GM12878 (cell line): ENCODE measurements around the gene VSIG10L. TPM values are rescaled to one million over a fixed set of nuclear protein-coding genes. Genes with fewer than 3 reads are reported as not detected.

Experiments
- ATAC-seq: fragments of 200-7000 bp; cut with Tn5 transposase; 3 replicates; pipeline ENCODE4 v1.9.1; 2020; ENCODE audit warnings: mild to moderate bottlenecking, moderate library complexity
- BruUV-seq: library from RNA; stranded (reverse); fragments of 400-500 nt; replicated peaks from 2 replicates; lab custom pipeline; 2021; lab: Mats Ljungman, UMichigan
- CTCF ChIA-PET: fragments of 300-600 bp; sonication (Branson Sonifier 250); formaldehyde crosslinking; extraction: SDS; loops from one replicate; lab custom pipeline; 2021; ENCODE audit warnings: inconsistent platforms; lab: Yijun Ruan, JAX
- POLR2A ChIA-PET: fragments of 350-600 bp; formaldehyde crosslinking; extraction: SDS; loops from one replicate; lab custom pipeline; 2021; ENCODE audit warnings: inconsistent platforms; lab: Charles Lee
- RAD21 ChIA-PET: fragments of 300-600 bp; sonication (Branson Sonifier 250); formaldehyde crosslinking; loops from one replicate; lab custom pipeline; 2023; ENCODE audit warnings: antibody characterized with exemption; ENCODE audit not compliant: unreplicated experiment; lab: Charles Lee
- SMC1A ChIA-PET: fragments of 300-600 bp; sonication (Branson Sonifier 250); formaldehyde crosslinking; loops from one replicate; lab custom pipeline; 2023; ENCODE audit not compliant: unreplicated experiment, uncharacterized antibody; lab: Charles Lee
- DNase-seq: peaks from one replicate; pipeline ENCODE4 v3.0.0-alpha.2; 2011; ENCODE audit warnings: low read depth, low spot score
- FAIRE-seq: peaks from 3 replicates; lab custom pipeline; 2011; peaks lifted over from hg19 to GRCh38; lab: Jason Lieb, UNC
- H2AFZ ChIP-seq: 2 replicates; pipeline ENCODE4 v1.6.0; 2011; ENCODE audit warnings: low read depth, low read length, control low read depth; ENCODE audit not compliant: control insufficient read depth
- H3K27ac ChIP-seq: 2 replicates; pipeline ENCODE4 v1.5.1; 2011; ENCODE audit warnings: control low read depth; ENCODE audit not compliant: control insufficient read depth, insufficient read depth
- H3K27me3 ChIP-seq, 2 experiments: replicated peaks in 1 of 2; 2 replicates each; pipeline versions ENCODE4 v1.6.0 to v1.6.1; 2011; ENCODE audit warnings: low read length in 1 of 2; ENCODE audit not compliant: control insufficient read depth in 2 of 2, insufficient read depth in 2 of 2
- H3K36me3 ChIP-seq, 2 experiments: 2 replicates each; pipeline ENCODE4 v1.5.1; 2011; ENCODE audit warnings: low read length in 1 of 2; ENCODE audit not compliant: control insufficient read depth in 2 of 2, insufficient read depth in 2 of 2
- H3K4me1 ChIP-seq: 2 replicates; pipeline ENCODE4 v1.6.1; 2011; ENCODE audit warnings: mild to moderate bottlenecking, low read length, moderate library complexity, mixed read lengths; ENCODE audit not compliant: control insufficient read depth, insufficient read depth
- H3K4me2 ChIP-seq: 2 replicates; pipeline ENCODE4 v1.6.0; 2011; ENCODE audit warnings: control low read depth; ENCODE audit not compliant: control insufficient read depth, insufficient read depth
- H3K4me3 ChIP-seq: fragments of 200-600 bp; sonication (generic); 2 replicates; pipeline ENCODE4 v1.5.1; 2016
- H3K79me2 ChIP-seq: 2 replicates; pipeline ENCODE4 v1.6.0; 2011; ENCODE audit warnings: low read length; ENCODE audit not compliant: control insufficient read depth, insufficient read depth
- H3K9ac ChIP-seq: 2 replicates; pipeline ENCODE4 v1.8.0; 2011; ENCODE audit warnings: low read length, control low read depth, mixed read lengths; ENCODE audit not compliant: control insufficient read depth, insufficient read depth
- H3K9me3 ChIP-seq: replicated peaks from 3 replicates; pipeline ENCODE4 v1.5.1; 2011; ENCODE audit warnings: mild to moderate bottlenecking, low read length; ENCODE audit not compliant: control insufficient read depth, insufficient read depth
- H4K20me1 ChIP-seq: 2 replicates; pipeline ENCODE4 v1.6.0; 2011; ENCODE audit not compliant: control insufficient read depth, insufficient read depth
- CEBPZ ChIP-seq: fragments of 150-350 bp; IDR thresholded peaks from 2 replicates; pipeline ENCODE4 v1.6.1; 2016; ENCODE audit warnings: low read depth, low read length
- EGR1 ChIP-seq, 2 experiments: IDR thresholded peaks; 1 replicate in 1 of 2; 2 replicates in 1 of 2; pipeline ENCODE4 v1.6.1; 2011 to 2012; ENCODE audit warnings: low read depth in 2 of 2, low read length in 2 of 2, borderline replicate concordance in 1 of 2, mild to moderate bottlenecking in 1 of 2, moderate library complexity in 1 of 2
- NFYA ChIP-seq: IDR thresholded peaks from 2 replicates; pipeline ENCODE4 v1.6.1; 2011; ENCODE audit warnings: low read depth, mild to moderate bottlenecking, low read length, improper control_type of control experiment, borderline replicate concordance
- SMAD5 ChIP-seq: IDR thresholded peaks from 2 replicates; pipeline ENCODE4 v1.6.1; 2016; ENCODE audit warnings: antibody characterized with exemption, low read depth
- WGBS: methylation state at CpG from one replicate; pipeline ENCODE4 v1.1.6; 2016; ENCODE audit warnings: low lambda C conversion rate; ENCODE audit not compliant: insufficient replicate concordance, insufficient coverage; ENCODE audit errors: missing lambda C conversion rate; 5-methylcytosine and 5-hydroxymethylcytosine counted together
- in situ Hi-C: fragments of 300-500 bp; cut with MboI; formaldehyde crosslinking; loops from 9 replicates; pipeline ENCODE4 v1.14.3; 2018; ENCODE audit warnings: mixed read lengths
- intact Hi-C: fragments of 100-400 bp; cut with micrococcal nuclease; formaldehyde crosslinking; loops from one replicate; pipeline ENCODE4 v1.14.2; 2022; ENCODE audit not compliant: unreplicated experiment
- polyA plus RNA-seq, 11 experiments: library from polyadenylated mRNA; depleted of rRNA in 4 of 11; unstranded in 6 of 11; stranded (reverse) in 5 of 11; fragments of >200 nt; fragmentation: Nextera tagmentation in 4 of 11; fragmentation: Illumina TruSeq in 1 of 11; extraction: Ambion mirVana in 4 of 11; extraction: Trizol in 1 of 11; gene quantifications; 1 replicate in 1 of 11; 2 replicates in 10 of 11; pipeline versions ENCODE4 v1.2.1 to v1.2.3, GENCODE V29; 2011 to 2016; ENCODE audit warnings: inconsistent platforms in 2 of 11, missing spikeins in 2 of 11, low read depth in 1 of 11
- total RNA-seq, 4 experiments: library from RNA; depleted of rRNA in 3 of 4; stranded (reverse); fragments of >200 nt in 3 of 4; fragmentation: Illumina TruSeq in 1 of 4; extraction: Trizol in 1 of 4; gene quantifications; 2 replicates each; pipeline versions ENCODE4 v1.2.1 to v1.2.3, GENCODE V29; 2013 to 2021

The VSIG10L gene
- total and polyA plus RNA-seq, 10 of the 15 experiments (the other 5 are each of a cell fraction or from before 2014, with no cell fraction given) = 0.09 to 0.93 (median 0.49) TPM

DNA sequence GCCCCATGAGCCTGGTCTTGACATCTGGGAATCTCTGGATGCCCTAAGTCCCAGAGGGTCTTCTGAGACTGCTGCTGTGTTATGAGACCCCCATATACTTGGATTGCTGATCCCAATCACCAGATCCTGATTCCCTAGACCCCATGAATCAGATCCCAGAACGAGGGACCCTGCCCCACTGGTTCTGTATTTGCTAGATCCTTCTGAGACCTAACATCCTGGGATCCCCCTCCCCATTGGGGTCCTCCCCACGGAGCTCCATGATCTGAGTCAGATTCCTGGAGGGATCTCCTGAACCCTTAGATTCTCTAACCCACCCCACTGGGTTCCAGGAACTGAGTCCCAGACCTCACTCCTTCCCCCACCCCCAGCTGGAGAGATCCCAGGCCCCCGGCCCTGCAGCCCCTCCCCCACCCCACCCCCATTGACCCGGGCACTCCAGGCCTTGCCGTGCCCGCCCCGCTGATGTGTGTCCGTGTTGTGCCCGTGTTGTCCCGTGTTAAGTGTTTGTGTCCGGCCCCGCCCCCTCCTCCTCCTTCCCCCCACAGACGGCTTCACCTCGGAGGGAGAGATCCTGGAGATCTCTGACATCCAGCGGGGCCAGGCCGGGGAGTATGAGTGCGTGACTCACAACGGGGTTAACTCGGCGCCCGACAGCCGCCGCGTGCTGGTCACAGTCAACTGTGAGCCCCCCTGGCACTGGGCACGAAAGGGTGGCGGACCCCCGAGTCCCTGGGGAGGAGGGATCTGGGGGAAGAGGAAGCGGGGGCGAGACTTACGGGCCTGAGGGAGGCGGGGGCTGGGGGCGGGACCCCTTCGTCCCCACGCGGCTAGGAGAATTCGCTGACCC is 15.5 kb downstream of the VSIG10L start:
- Histone ChIP-seq H3K9ac (no peak overlapping the region), H3K4me1 (no peaks in the 10 kb centered on the region), H4K20me1 (no peaks in the 10 kb centered on the region), H3K9me3 (no peaks in the 10 kb centered on the region), H3K27ac (no peak overlapping the region), H3K4me3 (no peak overlapping the region), H3K27me3 (no peaks in the 10 kb centered on the region; a peak in 1 of 4 replicates), H2AFZ (no peak overlapping the region), H3K4me2 (no peak overlapping the region), H3K36me3 (no peaks in the 10 kb centered on the region), H3K79me2 (no peaks in the 10 kb centered on the region)
- no TSS peak for BruUV-seq
- FAIRE-seq = no peak
- ChIA-PET RAD21 (no interaction called here), SMC1A (no interaction called here), POLR2A (no interaction called here), CTCF (no interaction called here)
- DNase-seq = no peak
- in situ Hi-C loops (no loop called here), intact Hi-C loops (no loop called here)
- WGBS = 13% methylated on average over 16 of the region's 36 CpGs
- ATAC-seq = no peak
- TF ChIP-seq EGR1 (IDR thresholded peaks at IDR 0.05; ENCODE audit: borderline replicate concordance in 1 of 2, low read depth in 2 of 2, low read length in 2 of 2) (no peak), SMAD5 (no peak), CEBPZ (no peak), NFYA (no peak)
